OCI-LY1 (cell line): ENCODE data around the gene NUP62.

ENCODE experiments used
- H2AFZ ChIP-seq: fragments of 200-600 bp; sonication (generic), shearing (Covaris generic); 2 replicates; pipeline ENCODE4 v1.6.0; 2014; ENCODE audit warnings: antibody characterized with exemption, mild to moderate bottlenecking, low read length
- H3F3A ChIP-seq: fragments of 200-600 bp; sonication (generic), shearing (Covaris generic); 2 replicates; pipeline ENCODE4 v1.6.0; 2014; ENCODE audit warnings: mild to moderate bottlenecking, antibody characterized with exemption, low read length, moderate library complexity; ENCODE audit not compliant: insufficient read depth
- H3K27ac ChIP-seq: fragments of 200-600 bp; sonication (generic); 2 replicates; pipeline ENCODE4 v1.5.1; 2014; ENCODE audit warnings: low read length, mixed run types, mild to moderate bottlenecking, low read depth; ENCODE audit not compliant: poor library complexity, severe bottlenecking
- H3K27me3 ChIP-seq: fragments of 200-600 bp; sonication (generic); 2 replicates; pipeline ENCODE4 v1.6.0; 2014; ENCODE audit warnings: antibody characterized with exemption, mild to moderate bottlenecking, low read length, moderate library complexity; ENCODE audit not compliant: insufficient read depth
- H3K36me3 ChIP-seq: fragments of 200-600 bp; sonication (generic); 2 replicates; pipeline ENCODE4 v1.6.1; 2014; ENCODE audit warnings: mild to moderate bottlenecking, antibody characterized with exemption, low read length, moderate library complexity, mixed read lengths; ENCODE audit not compliant: insufficient read depth
- H3K4me1 ChIP-seq: fragments of 200-600 bp; sonication (generic); 2 replicates; pipeline ENCODE4 v1.5.1; 2014; ENCODE audit warnings: mild to moderate bottlenecking, low read length, moderate library complexity; ENCODE audit not compliant: insufficient read depth, severe bottlenecking
- H3K4me2 ChIP-seq: fragments of 200-600 bp; sonication (generic), shearing (Covaris generic); 2 replicates; pipeline ENCODE4 v1.6.1; 2014; ENCODE audit warnings: low read length
- H3K4me3 ChIP-seq: fragments of 200-600 bp; sonication (generic); 2 replicates; pipeline ENCODE4 v1.5.1; 2014; ENCODE audit warnings: low read length, low read depth, mild to moderate bottlenecking, mixed read lengths; ENCODE audit not compliant: poor library complexity, severe bottlenecking
- H3K79me2 ChIP-seq: fragments of 200-600 bp; shearing (Covaris generic); 2 replicates; pipeline ENCODE4 v1.6.1; 2016; ENCODE audit warnings: mixed run types, low read length, mixed read lengths; ENCODE audit not compliant: insufficient read depth
- H3K9ac ChIP-seq: fragments of 200-600 bp; sonication (generic), shearing (Covaris generic); 2 replicates; pipeline ENCODE4 v1.6.1; 2014; ENCODE audit warnings: mild to moderate bottlenecking, low read length, mixed read lengths
- H3K9me2 ChIP-seq: fragments of 200-600 bp; sonication (generic), shearing (Covaris generic); 2 replicates; pipeline ENCODE4 v1.6.1; 2014; ENCODE audit warnings: low read depth, mild to moderate bottlenecking, low read length, mixed read lengths
- H3K9me3 ChIP-seq: fragments of 200-600 bp; shearing (Covaris generic); 2 replicates; pipeline ENCODE4 v1.6.1; 2014; ENCODE audit warnings: low read length, mixed read lengths
- H4K20me1 ChIP-seq: fragments of 200-600 bp; sonication (generic), shearing (Covaris generic); 2 replicates; pipeline ENCODE4 v1.6.0; 2016; ENCODE audit warnings: mild to moderate bottlenecking, low read length; ENCODE audit not compliant: insufficient read depth
- CTCF ChIP-seq: fragments of 200-600 bp; sonication (generic), shearing (Covaris generic); IDR thresholded peaks from 2 replicates; pipeline ENCODE4 v1.5.1; 2017; ENCODE audit warnings: mild to moderate bottlenecking, antibody characterized with exemption, low read length, moderate library complexity, mixed read lengths
- EZH2 ChIP-seq: fragments of 200-600 bp; sonication (generic), shearing (Covaris generic); IDR thresholded peaks from 2 replicates; pipeline ENCODE4 v1.8.0; 2017; ENCODE audit warnings: borderline replicate concordance, mixed run types, mild to moderate bottlenecking, antibody characterized with exemption, low read length, moderate library complexity, mixed read lengths

NUP62 gene

DNA sequence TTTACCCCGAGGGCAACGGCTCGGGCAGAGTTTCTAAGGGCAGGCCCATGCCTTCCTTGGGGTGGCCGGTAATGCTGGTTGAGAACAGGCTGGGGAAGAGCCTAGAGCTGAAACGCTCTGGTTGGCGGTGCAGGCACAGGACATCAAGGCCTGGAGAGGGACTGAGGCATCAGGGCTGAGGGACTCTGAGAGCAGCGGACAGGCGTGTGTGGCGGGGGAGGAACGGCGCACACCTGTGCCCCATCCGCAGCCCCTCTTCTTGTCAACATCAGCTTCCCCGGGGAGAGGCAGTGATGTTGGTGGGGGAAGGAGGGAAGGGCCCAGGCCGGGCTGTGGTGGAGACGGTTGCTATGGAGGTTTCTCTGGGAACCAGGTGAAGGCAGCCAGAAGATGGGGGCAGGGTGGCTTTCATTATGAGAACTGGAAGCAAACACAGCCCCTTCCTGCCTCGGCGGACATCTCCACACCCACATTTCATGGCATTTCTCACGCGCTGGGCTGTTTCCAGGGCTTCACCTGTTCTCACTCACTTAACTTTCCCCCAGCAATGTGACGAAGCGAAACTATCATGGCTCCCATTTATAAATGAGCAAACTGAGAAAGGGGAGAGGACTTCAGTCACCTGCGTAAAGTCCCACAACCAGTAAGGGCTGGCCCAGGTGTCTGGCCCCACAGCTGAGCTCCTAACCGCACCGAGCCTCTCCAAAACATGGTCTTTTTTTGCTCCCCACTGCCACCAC is 8.5 kb downstream of the NUP62 start:
- peaks cover 88% of the 10 kb centered on the region for H3K4me1 ChIP-seq
- H2AFZ ChIP-seq = no peak overlapping the region
- no peaks in the 10 kb centered on the region for H3K9me2 ChIP-seq
- H3K36me3 ChIP-seq = peaks cover 64% of the 10 kb centered on the region
- no peaks in the 10 kb centered on the region for H3K27me3 ChIP-seq
- H3F3A ChIP-seq = 0 out of 2 replicates have a peak, but pooled peaks cover 3% of the 10 kb centered on the region
- H3K79me2 ChIP-seq = peaks cover 33% of the 10 kb centered on the region
- H3K9ac ChIP-seq = peak overlapping the region; percentile 59
- no peaks in the 10 kb centered on the region for H4K20me1 ChIP-seq
- H3K4me3 ChIP-seq = peak overlapping the region; percentile 48
- H3K9me3 ChIP-seq = no peaks in the 10 kb centered on the region
- H3K4me2 ChIP-seq = peak overlapping the region; percentile 61
- peak overlapping the region; percentile 99 for H3K27ac ChIP-seq
- no peak for TF ChIP-seq CTCF
- no peak for TF ChIP-seq EZH2

GRCh38 chr19:49918089-49918488 is 11.2 kb downstream of the NUP62 start:
- Histone ChIP-seq H3K9me2 (no peaks in the 10 kb centered on the region), H4K20me1 (no peaks in the 10 kb centered on the region), H3K9ac (no peak overlapping the region; the same call in 1 of the 2 replicates), H3K9me3 (no peaks in the 10 kb centered on the region), H3K4me3 (no peak overlapping the region), H2AFZ (no peak overlapping the region), H3K4me2 (no peak overlapping the region), H3K36me3 (peaks cover 77% of the 10 kb centered on the region), H3K27me3 (no peaks in the 10 kb centered on the region), H3K4me1 (peaks cover 72% of the 10 kb centered on the region), H3K79me2 (peaks cover 28% of the 10 kb centered on the region), H3K27ac (peak overlapping the region; percentile 80), H3F3A (no peaks in the 10 kb centered on the region)
- TF ChIP-seq EZH2 (no peak), CTCF (no peak)

GRCh38 chr19:49916839-49917733 is 12.2 kb downstream of the NUP62 start:
- peaks cover 77% of the 10 kb centered on the region for H3K36me3 ChIP-seq
- H2AFZ ChIP-seq = no peak overlapping the region
- no peaks in the 10 kb centered on the region for H3F3A ChIP-seq
- H3K4me1 ChIP-seq = peaks cover 72% of the 10 kb centered on the region
- H3K9ac ChIP-seq = peak overlapping the region; percentile 9; the same call in 1 of the 2 replicates
- peaks cover 20% of the 10 kb centered on the region for H3K79me2 ChIP-seq
- no peaks in the 10 kb centered on the region for H3K9me3 ChIP-seq
- peak overlapping the region; percentile 22; the same call in 1 of the 2 replicates for H3K4me2 ChIP-seq
- no peaks in the 10 kb centered on the region for H4K20me1 ChIP-seq
- H3K4me3 ChIP-seq = peak overlapping the region; percentile 1
- TF ChIP-seq EZH2 (no peak), CTCF (peak; percentile 77)
- H3K27me3 ChIP-seq = no peaks in the 10 kb centered on the region
- peak overlapping the region; percentile 80 for H3K27ac ChIP-seq
- H3K9me2 ChIP-seq = no peaks in the 10 kb centered on the region
